HG03439 (cell line): ENCODE data around the gene IL19.

ENCODE experiments used
- ATAC-seq: cut with Tn5 transposase; IDR thresholded peaks from one replicate; pipeline ENCODE4 v1.9.1; 2021; ENCODE audit warnings: mild to moderate bottlenecking, moderate library complexity; ENCODE audit not compliant: unreplicated experiment

The IL19 gene

DNA sequence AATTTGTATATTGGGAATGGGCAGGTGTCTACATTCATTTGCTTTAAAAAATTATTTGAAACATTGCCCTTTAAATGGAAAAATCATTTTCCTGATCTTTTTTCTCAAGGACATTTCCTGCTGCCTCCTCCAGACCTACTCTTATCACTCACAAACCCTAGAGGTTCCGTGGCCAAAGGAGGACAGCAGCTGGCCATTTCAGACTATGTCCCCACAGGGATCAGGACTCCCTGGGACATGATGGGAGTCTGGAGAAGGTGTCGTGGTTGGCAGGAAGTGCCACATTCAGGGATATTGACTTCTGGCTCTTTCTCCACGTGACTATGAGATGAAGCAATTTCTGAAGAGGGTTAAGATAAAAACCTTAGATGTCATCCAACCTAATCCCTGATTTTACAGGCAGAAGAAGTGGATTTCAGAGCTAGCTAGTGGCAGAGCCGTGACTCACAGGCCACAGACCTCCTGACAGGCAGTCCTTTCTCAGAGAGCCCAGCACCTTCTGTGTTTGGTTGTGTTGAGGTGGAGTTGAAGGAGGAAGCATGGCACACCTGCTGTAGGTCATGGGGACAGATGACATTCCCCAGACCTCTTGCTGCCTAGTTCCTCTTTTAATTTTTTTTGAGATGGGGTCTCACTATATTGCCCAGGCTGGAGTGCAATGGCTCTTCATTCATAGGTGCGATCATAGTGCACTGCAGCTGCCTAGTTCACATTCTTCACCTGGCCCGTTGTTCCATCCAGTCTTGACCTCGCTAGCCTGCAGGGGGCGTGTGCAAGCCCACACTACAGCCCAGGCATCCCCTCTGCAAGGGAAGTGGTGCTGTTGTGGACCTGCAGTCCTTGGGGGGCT, 27.2 kb downstream of the IL19 start:
- ATAC-seq, result no peak

- ATAC-seq, result no peak
Observed at GRCh38 chr1:206798384-206798996, 27.9 kb downstream of the IL19 start.

- ATAC-seq, result no peak
Observed at GRCh38 chr1:206799311-206799710, 28.7 kb downstream of the IL19 start.

DNA sequence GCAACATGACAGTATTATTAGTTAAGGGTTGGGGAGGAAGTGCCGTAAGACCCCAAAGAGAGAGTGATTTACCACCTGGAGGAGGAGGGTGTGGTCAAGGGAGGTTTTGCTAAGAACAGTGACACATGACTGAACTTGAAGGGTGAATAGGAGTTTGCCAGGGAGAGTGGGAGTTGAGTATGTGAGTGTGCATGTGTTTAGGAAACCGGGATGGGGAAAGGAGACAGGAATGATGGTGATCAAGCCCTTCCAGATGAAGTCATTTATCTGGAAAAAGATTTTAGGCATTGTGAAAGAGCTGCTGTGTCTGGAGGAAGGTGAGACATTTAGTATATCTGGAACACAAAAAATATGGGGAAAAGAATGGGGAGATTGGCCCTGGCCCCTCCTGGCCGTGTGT, 29.8 kb downstream of the IL19 start:
- ATAC-seq, result no peak

DNA sequence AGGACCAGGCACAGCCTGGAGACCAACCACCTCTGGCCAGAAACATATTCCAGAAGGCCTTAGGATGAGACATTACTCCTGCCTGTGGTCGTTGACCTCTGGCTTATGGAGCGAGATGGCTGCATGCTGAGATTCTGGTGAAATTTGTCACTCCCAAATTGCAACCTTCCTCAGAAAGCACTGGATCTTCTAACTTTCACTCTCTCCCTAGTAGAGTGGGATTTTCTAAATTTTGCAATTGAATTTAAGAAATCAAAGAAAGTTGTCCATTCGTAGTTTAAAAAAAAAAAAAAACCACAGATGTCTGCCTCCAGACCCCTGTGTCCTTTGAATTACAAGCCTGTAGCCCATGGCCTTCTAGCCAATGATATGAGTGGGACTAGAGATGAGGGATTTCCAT, 30.3 kb downstream of the IL19 start:
- no peak for ATAC-seq

DNA sequence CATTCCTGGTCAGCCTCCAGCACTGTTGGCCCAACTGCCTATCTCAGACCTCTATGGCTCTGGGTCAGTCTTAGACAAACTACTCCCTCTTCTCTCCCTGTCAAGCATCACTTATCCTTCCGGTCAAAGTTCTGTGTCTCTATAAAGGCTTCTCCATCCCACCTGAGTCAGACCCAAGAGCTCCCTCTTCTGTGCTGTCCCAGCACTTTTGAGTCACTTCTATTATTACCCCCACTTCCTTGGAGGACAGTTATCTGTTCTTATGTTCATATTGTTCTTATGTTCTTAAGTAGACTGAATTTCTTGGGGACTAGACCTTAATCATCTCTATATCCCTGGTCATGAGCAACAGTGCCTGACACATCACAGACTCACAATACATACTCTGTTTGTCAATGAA, 30.9 kb downstream of the IL19 start:
- ATAC-seq, result no peak

DNA sequence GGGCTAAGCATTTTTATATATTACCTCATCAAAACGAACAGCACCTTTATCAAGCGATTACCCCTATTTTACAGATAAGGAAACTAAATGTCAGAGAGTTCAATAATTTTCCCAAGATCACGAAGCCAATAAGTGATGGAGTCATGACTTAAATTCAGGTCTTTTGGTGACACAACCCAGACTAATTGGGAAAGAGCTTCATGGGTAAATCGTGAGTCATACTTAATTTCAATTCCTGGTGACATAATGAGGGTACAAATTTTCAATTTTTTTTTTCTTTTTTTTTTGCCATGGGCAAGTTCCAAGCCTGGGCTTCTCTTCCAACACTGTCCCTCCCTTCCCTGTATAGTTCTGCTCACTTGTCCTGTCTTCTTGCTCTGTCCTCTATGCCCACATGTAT, 31.8 kb downstream of the IL19 start:
- ATAC-seq, result no peak

- peak; percentile 97 for ATAC-seq
Observed at GRCh38 chr1:206803221-206803730, 32.7 kb downstream of the IL19 start.

GRCh38 chr1:206804156-206804737, 33.7 kb downstream of the IL19 start:
- ATAC-seq, result no peak

DNA sequence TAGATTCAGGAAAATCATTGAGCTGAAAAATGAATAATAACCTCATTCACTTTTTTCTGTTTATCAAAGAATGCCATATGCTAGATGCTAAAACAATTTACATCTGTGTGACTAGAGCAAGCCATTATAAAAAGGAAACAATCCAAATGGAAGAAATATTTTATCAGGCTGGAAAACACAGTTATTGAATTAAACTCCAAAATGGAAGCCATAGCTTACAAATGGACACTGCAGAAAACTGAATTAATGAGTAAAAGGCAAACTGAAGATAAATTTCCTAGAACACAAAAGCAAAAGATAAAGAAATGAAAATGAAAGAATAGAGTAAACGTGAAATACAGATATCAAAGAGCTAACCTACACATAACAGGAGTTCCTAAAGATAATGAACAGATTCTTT, 34.8 kb downstream of the IL19 start:
- no peak for ATAC-seq

- no peak for ATAC-seq
Observed at GRCh38 chr1:206808615-206809014, 38.0 kb downstream of the IL19 start.

GRCh38 chr1:206809504-206810084, 39.0 kb downstream of the IL19 start:
- no peak for ATAC-seq

DNA sequence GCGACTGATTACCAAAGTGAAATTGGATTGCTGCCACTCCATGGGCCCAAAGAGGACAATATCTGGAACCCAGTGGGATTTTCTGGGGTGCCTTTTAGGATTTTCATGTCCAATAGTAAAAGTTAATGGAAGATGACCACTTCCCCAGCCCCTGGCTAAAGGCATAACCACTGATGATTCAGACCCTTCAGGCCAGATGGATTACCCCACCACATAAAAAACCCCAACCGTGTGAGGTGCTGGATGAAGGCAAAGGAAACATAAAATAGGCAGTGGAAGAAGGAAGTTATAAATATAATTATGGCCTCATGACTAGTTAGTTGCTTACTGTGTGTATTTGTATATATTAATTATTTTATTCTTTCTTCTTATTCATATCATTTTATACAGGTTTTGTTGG, 41.9 kb downstream of the IL19 start:
- no peak for ATAC-seq

DNA sequence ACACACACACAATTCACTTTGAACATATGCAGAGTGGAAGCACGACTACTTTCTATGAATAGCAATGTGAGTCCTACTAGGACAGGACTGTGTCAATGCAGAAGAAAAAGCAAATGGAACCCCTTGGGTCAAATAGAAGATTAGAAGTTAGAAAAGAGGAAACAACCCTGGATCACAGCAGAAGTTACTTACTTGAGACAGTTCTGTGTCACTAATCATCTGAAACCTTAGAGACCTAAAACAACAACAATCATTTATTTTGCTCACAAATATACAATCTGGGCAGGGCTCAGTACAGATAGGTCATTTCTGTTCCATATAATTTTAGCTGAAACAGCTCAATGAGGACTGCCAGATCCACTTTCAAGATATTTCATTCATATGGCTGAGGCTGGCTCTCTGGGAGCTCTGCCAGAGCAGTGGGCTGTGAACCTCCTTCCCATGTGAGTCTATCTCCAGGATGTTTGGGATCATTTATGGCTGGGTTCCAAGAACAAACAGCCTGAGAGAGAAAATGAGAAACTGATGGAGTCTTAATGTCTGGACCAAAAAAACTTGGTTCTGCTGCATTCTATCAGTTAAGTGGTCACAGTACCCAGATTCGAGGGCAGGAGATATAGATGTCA, 44.3 kb downstream of the IL19 start:
- no peak for ATAC-seq

GRCh38 chr1:206816390-206817287, 46.1 kb downstream of the IL19 start:
- ATAC-seq, result peak; percentile 77

- no peak for ATAC-seq
Observed at GRCh38 chr1:206821493-206821892, 50.9 kb downstream of the IL19 start.

DNA sequence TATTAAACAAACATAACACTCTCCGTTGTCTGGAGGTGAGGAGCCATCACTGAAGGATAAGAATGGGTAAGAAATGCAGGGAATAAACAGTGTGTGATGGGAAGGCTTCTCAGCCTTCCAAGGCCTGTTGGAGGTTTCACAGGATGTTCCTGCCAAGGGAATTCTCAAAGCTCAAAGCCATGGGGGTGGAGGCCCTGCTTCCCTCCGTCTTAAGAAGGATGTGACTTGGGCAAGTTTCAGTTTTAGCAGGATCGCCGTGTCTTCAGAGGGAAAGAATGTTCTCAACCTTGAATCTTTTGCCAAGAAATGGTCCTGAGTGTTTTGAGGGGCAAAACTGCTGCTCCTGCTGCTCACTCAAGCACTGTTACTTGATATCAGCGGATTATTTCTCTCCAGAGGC, 53.2 kb downstream of the IL19 start:
- ATAC-seq, result no peak

- no peak for ATAC-seq
Observed at GRCh38 chr1:206824331-206824730, 53.8 kb downstream of the IL19 start.

DNA sequence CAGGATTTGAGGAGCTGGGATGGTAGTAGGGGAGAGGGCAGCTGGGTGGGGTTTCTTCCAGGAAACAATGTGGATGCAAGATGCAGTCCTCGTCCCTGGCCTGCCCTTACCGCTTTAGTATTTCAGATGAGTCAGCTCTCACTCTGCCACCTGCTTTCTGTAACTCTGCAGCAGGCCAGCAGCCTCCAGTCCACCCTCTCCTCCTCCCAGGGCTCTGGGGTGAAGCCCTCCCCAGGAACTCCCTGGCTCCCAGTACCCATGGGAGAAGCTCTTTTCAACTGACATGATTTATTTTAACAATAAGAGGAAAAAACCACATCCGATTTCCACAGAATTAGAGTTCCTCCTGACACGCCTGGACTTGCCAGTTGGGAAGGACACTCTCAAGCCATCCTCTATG, 55.8 kb downstream of the IL19 start:
- no peak for ATAC-seq

DNA sequence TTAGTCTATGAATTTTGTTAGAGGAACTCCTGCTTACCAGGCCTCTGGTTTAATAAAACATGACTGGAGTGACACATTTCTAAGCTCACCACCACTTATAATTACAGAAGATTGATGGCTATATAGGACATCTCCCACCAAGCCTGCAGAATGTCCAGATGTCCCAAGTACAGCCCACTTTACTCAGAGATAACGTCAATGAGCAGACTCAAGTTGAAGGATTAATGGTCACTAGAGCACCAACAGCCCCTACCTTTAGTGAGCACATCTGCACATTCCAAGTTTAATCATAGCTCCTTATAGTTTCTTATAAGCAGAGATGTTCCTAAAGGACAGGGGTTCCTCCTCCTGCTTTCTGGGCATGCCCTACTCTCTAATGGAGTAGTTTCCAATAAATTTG, 57.5 kb downstream of the IL19 start:
- ATAC-seq, result no peak
